GM13977 (cell line): Measurements from ENCODE around the gene SHANK2.

Experiments used
- DNase-seq: peaks from one replicate; pipeline ENCODE4 v3.0.0; 2012; ENCODE audit warnings: low spot score
- CTCF ChIP-seq: IDR thresholded peaks from 2 replicates; pipeline ENCODE4 v1.5.1; 2012; ENCODE audit warnings: mild to moderate bottlenecking, control low read depth; ENCODE audit not compliant: insufficient read depth; ENCODE audit errors: extremely low read depth, missing control alignments
- in situ Hi-C: fragments of 300-500 bp; cut with MboI; formaldehyde crosslinking; loops from one replicate; pipeline ENCODE4 v1.12.0; 2022; ENCODE audit warnings: low sequenced_read_pairs, low pct_unique_long_range_greater_than_20kb, mixed read lengths, inconsistent platforms; ENCODE audit not compliant: unreplicated experiment

Gene SHANK2

GRCh38 chr11:71294846-71295600, 42.6 kb upstream of the SHANK2 start:
- TF ChIP-seq CTCF, result no peak
- DNase-seq, result no peak
- in situ Hi-C loops, result no loop called here

- no peak for DNase-seq
- no peak for TF ChIP-seq CTCF
- in situ Hi-C loops, result no loop called here
These were observed 41.8 kb upstream of the SHANK2 start for GRCh38 chr11:71293961-71294782.

- TF ChIP-seq CTCF, result no peak
- no peak for DNase-seq
- in situ Hi-C loops, result no loop called here
These were observed 34.6 kb upstream of the SHANK2 start for GRCh38 chr11:71286701-71287643.

GRCh38 chr11:71285111-71285510, 32.7 kb upstream of the SHANK2 start:
- in situ Hi-C loops, result no loop called here
- TF ChIP-seq CTCF, result no peak
- DNase-seq, result no peak

- in situ Hi-C loops, result no loop called here
- no peak for DNase-seq
- TF ChIP-seq CTCF, result no peak
These were observed 32.2 kb upstream of the SHANK2 start for GRCh38 chr11:71284525-71285092.

GRCh38 chr11:71283971-71284441, 31.6 kb upstream of the SHANK2 start:
- in situ Hi-C loops, result no loop called here
- no peak for DNase-seq
- TF ChIP-seq CTCF, result no peak
